B cell (primary cell): ENCODE measurements around the gene EPHB4. TPM values are rescaled to one million over a fixed set of nuclear protein-coding genes. Genes with fewer than 3 reads are reported as not detected.

Source experiments
- ATAC-seq: fragments of 200-7000 bp; cut with Tn5 transposase; one replicate; pipeline ENCODE4 v1.10.0; 2021; ENCODE audit warnings: low read depth, mild to moderate bottlenecking, moderate number of reproducible peaks, moderate library complexity
- CTCF ChIA-PET: fragments of 350-600 bp; sonication (Branson Sonifier 250); formaldehyde crosslinking; loops from one replicate; lab custom pipeline; 2021; ENCODE audit warnings: antibody characterized with exemption, inconsistent platforms; lab: Charles Lee
- POLR2A ChIA-PET: fragments of 350-600 bp; sonication (Branson Sonifier 250); formaldehyde crosslinking; loops from one replicate; lab custom pipeline; 2021; ENCODE audit warnings: antibody characterized with exemption; lab: Charles Lee
- DNase-seq: peaks from one replicate; pipeline ENCODE4 v3.0.0; 2013
- H2AFZ ChIP-seq: 2 replicates; pipeline ENCODE4 v1.6.1; 2012; ENCODE audit warnings: mild to moderate bottlenecking, low read depth, low read length; ENCODE audit not compliant: insufficient read depth, poor library complexity, severe bottlenecking
- H3K27ac ChIP-seq, 2 donors: 1 replicate in 1 of 2; 2 replicates in 1 of 2; pipeline ENCODE4 v1.5.1; 2012 to 2013; ENCODE audit warnings: low read length in 2 of 2, mild to moderate bottlenecking in 2 of 2, moderate library complexity in 1 of 2
- H3K27me3 ChIP-seq, 4 experiments: fragments of 200-600 bp in 1 of 4; sonication (generic) in 1 of 4; replicated peaks in 1 of 4; 1 replicate in 2 of 4; 2 replicates in 2 of 4; pipeline versions ENCODE4 v1.6.1 to v1.7.0; 2013 to 2016; ENCODE audit warnings: low read length in 3 of 4, mild to moderate bottlenecking in 2 of 4, mixed read lengths in 1 of 4, moderate library complexity in 1 of 4; ENCODE audit not compliant: insufficient read depth in 4 of 4, control insufficient read depth in 3 of 4; ENCODE audit errors: control extremely low read depth in 1 of 4
- H3K36me3 ChIP-seq, 2 experiments: replicated peaks in 1 of 2; 1 replicate in 1 of 2; 2 replicates in 1 of 2; pipeline versions ENCODE4 v1.6.1 to v1.7.1; 2013; ENCODE audit warnings: low read length in 1 of 2; ENCODE audit not compliant: insufficient read depth in 2 of 2, control insufficient read depth in 1 of 2; ENCODE audit errors: control extremely low read depth in 1 of 2, extremely low read depth in 1 of 2
- H3K4me1 ChIP-seq, 2 donors: fragments of 200-600 bp in 1 of 2; sonication (generic) in 1 of 2; 1 replicate in 1 of 2; 2 replicates in 1 of 2; pipeline versions ENCODE4 v1.5.1 to v1.6.1; 2013 to 2017; ENCODE audit warnings: low read length in 2 of 2; ENCODE audit not compliant: control insufficient read depth in 2 of 2, insufficient read depth in 2 of 2
- H3K4me2 ChIP-seq: replicated peaks from 2 replicates; pipeline ENCODE3; 2012; ENCODE audit warnings: mild to moderate bottlenecking, low read depth, low read length; ENCODE audit not compliant: poor library complexity, severe bottlenecking
- H3K4me3 ChIP-seq, 5 experiments: fragments of 200-600 bp in 1 of 5; sonication (generic) in 1 of 5; 1 replicate in 3 of 5; 2 replicates in 2 of 5; pipeline versions ENCODE4 v1.5.1 to v1.7.0; 2011 to 2016; ENCODE audit warnings: low read length in 4 of 5, mild to moderate bottlenecking in 4 of 5, low read depth in 2 of 5, control low read depth in 1 of 5, moderate library complexity in 1 of 5; ENCODE audit not compliant: insufficient read depth in 1 of 5; ENCODE audit errors: control extremely low read depth in 1 of 5, extremely low read depth in 1 of 5
- H3K79me2 ChIP-seq: fragments of 200-600 bp; sonication (generic); one replicate; pipeline ENCODE4 v1.6.0; 2016; ENCODE audit warnings: low read length; ENCODE audit not compliant: control insufficient read depth, insufficient read depth
- H3K9ac ChIP-seq: fragments of 200-600 bp; sonication (generic); 2 replicates; pipeline ENCODE4 v1.6.1; 2017; ENCODE audit warnings: mild to moderate bottlenecking, low read length, moderate library complexity
- H3K9me3 ChIP-seq, 3 donors: one replicate each; pipeline versions ENCODE4 v1.6.1 to v1.7.1; 2013; ENCODE audit warnings: low read length in 2 of 3; ENCODE audit not compliant: control insufficient read depth in 2 of 3, insufficient read depth in 1 of 3; ENCODE audit errors: control extremely low read depth in 1 of 3
- H4K20me1 ChIP-seq: 2 replicates; pipeline ENCODE4 v1.6.0; 2012; ENCODE audit warnings: mild to moderate bottlenecking, low read length; ENCODE audit not compliant: insufficient read depth, control insufficient read depth, poor library complexity, severe bottlenecking
- H3K27ac Mint-ChIP-seq: one replicate; pipeline ENCODE4 v1.8.0; 2021; ENCODE audit warnings: mixed read lengths
- H3K27me3 Mint-ChIP-seq: one replicate; pipeline ENCODE4 v1.8.0; 2021; ENCODE audit warnings: mixed read lengths
- H3K4me1 Mint-ChIP-seq: one replicate; pipeline ENCODE4 v1.8.0; 2021; ENCODE audit warnings: mixed read lengths
- H3K4me3 Mint-ChIP-seq: one replicate; pipeline ENCODE4 v1.8.0; 2021; ENCODE audit warnings: mixed read lengths
- H3K9me3 Mint-ChIP-seq: one replicate; pipeline ENCODE4 v1.8.0; 2022; ENCODE audit warnings: mixed read lengths; ENCODE audit not compliant: insufficient read depth
- EZH2 ChIP-seq: IDR thresholded peaks from 2 replicates; pipeline ENCODE4 v1.6.1; 2012; ENCODE audit warnings: borderline replicate concordance, low read depth, mild to moderate bottlenecking, moderate library complexity, low read length; ENCODE audit not compliant: insufficient read depth, poor library complexity, severe bottlenecking
- WGBS: methylation state at CpG from one replicate; pipeline ENCODE4 v1.1.5; 2013; ENCODE audit warnings: missing lambda C conversion rate; ENCODE audit not compliant: insufficient coverage; 5-methylcytosine and 5-hydroxymethylcytosine counted together
- intact Hi-C: fragments of 100-400 bp; cut with micrococcal nuclease; formaldehyde crosslinking; loops from one replicate; pipeline ENCODE4 v1.10.0; 2022
- polyA plus RNA-seq: library from polyadenylated mRNA; depleted of rRNA; stranded (reverse); fragments of >200 nt; gene quantifications from 2 replicates; pipeline ENCODE4 v1.2.3, GENCODE V29; 2012
- total RNA-seq, 2 donors: library from RNA; stranded (reverse); fragments of 120-200 nt in 1 of 2; gene quantifications; 1 replicate in 1 of 2; 2 replicates in 1 of 2; pipeline versions ENCODE4 v1.2.3 to v1.2.4, GENCODE V29; 2013 to 2022
- TF ChIP-seq, protein P1 (sequence below): fragments of 200-600 bp; IDR thresholded peaks from one replicate; pipeline ENCODE4 v1.8.0; 2022; ENCODE audit warnings: antibody characterized with exemption, mild to moderate bottlenecking

EPHB4 gene
- total and polyA plus RNA-seq, 2 donors (not counting 1 experiment from before 2014, with no cell fraction given) = 3.9 to 12.0 TPM

DNA sequence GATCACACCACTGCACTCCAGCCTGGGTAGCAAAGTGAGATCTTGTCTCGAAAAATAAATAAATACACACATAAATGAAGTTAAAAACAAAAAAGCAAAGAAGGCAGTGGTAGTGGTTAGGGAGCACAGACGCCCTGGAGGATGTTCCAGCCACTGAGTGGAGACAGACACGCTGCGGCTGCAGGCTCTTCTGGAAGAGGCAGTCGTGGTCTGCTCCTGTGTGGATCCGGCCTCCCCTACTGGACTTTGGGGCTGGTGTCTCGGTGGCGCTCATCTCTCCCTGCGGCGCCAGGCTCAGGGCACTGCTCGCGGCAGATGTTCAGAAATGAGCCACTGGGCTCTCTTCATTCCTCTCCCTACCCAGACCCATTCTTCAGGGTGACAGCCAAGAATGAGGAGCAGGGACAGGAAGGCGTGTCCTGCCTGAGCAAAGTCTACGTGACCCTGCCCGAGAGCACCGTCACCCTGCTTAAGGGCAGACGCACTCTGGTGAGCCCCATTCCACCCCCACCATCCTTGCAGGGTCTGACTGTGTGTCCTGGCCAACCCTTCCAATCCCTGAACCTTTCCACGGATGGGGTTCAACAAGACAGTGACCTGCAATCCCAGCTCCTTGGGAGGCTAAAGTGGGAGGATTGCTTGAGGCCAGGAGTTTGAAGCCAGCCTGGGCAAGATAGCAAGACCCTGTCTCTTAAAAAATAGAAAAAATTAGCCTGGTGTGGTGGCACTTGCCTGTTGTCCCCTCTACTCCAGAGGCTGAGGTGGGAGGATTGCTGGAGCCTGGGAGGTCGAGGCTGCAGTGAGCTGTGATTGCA is 67.8 kb downstream of the EPHB4 start:
- Histone ChIP-seq H3K27me3 (peaks cover 0 to 3% (median 0%) of the 10 kb centered on the region in 4 experiments), H4K20me1 (no peaks in the 10 kb centered on the region), H3K9me3 (no peaks in the 10 kb centered on the region), H3K9ac (no peak overlapping the region), H2AFZ (no peak overlapping the region), H3K36me3 (no peaks in the 10 kb centered on the region), H3K27ac (no peak overlapping the region), H3K4me2 (no peak overlapping the region), H3K4me1 (no peaks in the 10 kb centered on the region), H3K79me2 (no peaks in the 10 kb centered on the region), H3K4me3 (no peak overlapping the region)
- DNase-seq = no peak
- CTCF ChIA-PET = no interaction called here
- TF ChIP-seq, protein P1, sequence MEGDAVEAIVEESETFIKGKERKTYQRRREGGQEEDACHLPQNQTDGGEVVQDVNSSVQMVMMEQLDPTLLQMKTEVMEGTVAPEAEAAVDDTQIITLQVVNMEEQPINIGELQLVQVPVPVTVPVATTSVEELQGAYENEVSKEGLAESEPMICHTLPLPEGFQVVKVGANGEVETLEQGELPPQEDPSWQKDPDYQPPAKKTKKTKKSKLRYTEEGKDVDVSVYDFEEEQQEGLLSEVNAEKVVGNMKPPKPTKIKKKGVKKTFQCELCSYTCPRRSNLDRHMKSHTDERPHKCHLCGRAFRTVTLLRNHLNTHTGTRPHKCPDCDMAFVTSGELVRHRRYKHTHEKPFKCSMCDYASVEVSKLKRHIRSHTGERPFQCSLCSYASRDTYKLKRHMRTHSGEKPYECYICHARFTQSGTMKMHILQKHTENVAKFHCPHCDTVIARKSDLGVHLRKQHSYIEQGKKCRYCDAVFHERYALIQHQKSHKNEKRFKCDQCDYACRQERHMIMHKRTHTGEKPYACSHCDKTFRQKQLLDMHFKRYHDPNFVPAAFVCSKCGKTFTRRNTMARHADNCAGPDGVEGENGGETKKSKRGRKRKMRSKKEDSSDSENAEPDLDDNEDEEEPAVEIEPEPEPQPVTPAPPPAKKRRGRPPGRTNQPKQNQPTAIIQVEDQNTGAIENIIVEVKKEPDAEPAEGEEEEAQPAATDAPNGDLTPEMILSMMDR = no peak
- TF ChIP-seq EZH2 = no peak
- Mint-ChIP-seq H3K9me3 (no peaks in the 10 kb centered on the region), H3K27ac (no peak overlapping the region), H3K27me3 (peaks cover 5% of the 10 kb centered on the region), H3K4me3 (no peak overlapping the region), H3K4me1 (no peaks in the 10 kb centered on the region)
- ATAC-seq = no peak
- POLR2A ChIA-PET = no interaction called here
- WGBS = 90% methylated on average over 16 of the region's 19 CpGs
- intact Hi-C loops = no loop called here

DNA sequence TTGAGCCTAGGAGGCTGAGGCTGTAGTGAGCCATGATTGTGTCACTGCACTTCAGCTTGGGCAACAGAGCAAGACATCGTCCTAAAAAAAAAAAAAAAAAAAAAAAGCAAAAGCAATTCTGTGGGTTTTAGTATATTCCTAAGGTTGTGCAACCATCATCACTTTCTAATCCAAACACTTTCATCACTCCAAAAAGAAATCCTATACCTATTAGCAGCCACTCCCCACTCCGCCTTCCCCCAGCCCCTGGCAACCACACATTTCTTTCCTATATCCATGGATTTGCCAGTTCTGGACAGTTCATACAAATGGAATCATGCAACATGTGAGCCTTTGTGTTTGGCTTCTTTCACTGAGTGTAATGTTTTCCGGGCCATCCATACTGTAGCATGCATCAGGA is 73.6 kb downstream of the EPHB4 start:
- Histone ChIP-seq H2AFZ (no peak overlapping the region), H3K9ac (no peak overlapping the region), H4K20me1 (no peaks in the 10 kb centered on the region), H3K4me3 (no peak overlapping the region), H3K4me2 (no peak overlapping the region), H3K27me3 (peaks cover 0 to 20% (median 3%) of the 10 kb centered on the region in 4 experiments), H3K36me3 (no peaks in the 10 kb centered on the region), H3K79me2 (no peaks in the 10 kb centered on the region), H3K9me3 (peaks cover 0 to 3% (median 0%) of the 10 kb centered on the region in 3 donors), H3K4me1 (no peaks in the 10 kb centered on the region), H3K27ac (no peak overlapping the region)
- Mint-ChIP-seq H3K27ac (no peak overlapping the region), H3K9me3 (no peaks in the 10 kb centered on the region), H3K4me1 (no peaks in the 10 kb centered on the region), H3K4me3 (no peak overlapping the region), H3K27me3 (peaks cover 19% of the 10 kb centered on the region)
- CTCF ChIA-PET = interaction anchor here (0.6 kb wide), 1 partner anchor 81 kb away, joined by 3 read pairs; no protein-coding TSS in a partner anchor
- no peak for TF ChIP-seq EZH2
- TF ChIP-seq, protein P1 = no peak
- DNase-seq (no peak), ATAC-seq (no peak)
- WGBS = 100% methylated on average over 2 of the region's 3 CpGs
- intact Hi-C loops = no loop called here
- POLR2A ChIA-PET = no interaction called here
